HL-60 (cell line): ENCODE data around the gene TEX38.

ENCODE experiments used
- GABPA ChIP-seq: IDR thresholded peaks from 2 replicates; pipeline ENCODE4 v1.6.1; 2012; ENCODE audit warnings: low read depth
- TF ChIP-seq, protein P1 (sequence below): IDR thresholded peaks from 2 replicates; pipeline ENCODE4 v1.6.1; 2012; ENCODE audit warnings: low read depth; ENCODE audit not compliant: insufficient replicate concordance

DNA sequence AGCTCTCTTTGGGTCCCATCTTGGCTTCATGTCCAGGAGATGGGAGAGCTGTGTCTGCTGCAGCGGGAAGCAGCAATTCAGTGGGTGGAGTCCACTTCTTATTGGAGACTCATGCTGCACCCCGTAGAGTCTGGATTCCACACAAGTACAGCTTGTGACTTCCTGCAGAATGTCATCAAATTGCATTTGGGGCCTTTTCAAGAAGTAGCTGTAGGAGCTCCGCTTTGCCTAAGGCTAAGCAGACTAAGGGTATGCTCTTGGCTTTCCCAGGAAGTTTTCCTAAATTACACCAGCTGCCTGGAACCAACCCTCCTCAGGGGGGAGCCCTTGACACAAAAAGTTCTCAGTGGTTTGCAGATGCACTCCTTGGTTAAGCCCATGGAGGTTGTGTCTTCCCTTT is 49.3 kb upstream of the TEX38 start:
- TF ChIP-seq GABPA, result no peak
- TF ChIP-seq, protein P1, sequence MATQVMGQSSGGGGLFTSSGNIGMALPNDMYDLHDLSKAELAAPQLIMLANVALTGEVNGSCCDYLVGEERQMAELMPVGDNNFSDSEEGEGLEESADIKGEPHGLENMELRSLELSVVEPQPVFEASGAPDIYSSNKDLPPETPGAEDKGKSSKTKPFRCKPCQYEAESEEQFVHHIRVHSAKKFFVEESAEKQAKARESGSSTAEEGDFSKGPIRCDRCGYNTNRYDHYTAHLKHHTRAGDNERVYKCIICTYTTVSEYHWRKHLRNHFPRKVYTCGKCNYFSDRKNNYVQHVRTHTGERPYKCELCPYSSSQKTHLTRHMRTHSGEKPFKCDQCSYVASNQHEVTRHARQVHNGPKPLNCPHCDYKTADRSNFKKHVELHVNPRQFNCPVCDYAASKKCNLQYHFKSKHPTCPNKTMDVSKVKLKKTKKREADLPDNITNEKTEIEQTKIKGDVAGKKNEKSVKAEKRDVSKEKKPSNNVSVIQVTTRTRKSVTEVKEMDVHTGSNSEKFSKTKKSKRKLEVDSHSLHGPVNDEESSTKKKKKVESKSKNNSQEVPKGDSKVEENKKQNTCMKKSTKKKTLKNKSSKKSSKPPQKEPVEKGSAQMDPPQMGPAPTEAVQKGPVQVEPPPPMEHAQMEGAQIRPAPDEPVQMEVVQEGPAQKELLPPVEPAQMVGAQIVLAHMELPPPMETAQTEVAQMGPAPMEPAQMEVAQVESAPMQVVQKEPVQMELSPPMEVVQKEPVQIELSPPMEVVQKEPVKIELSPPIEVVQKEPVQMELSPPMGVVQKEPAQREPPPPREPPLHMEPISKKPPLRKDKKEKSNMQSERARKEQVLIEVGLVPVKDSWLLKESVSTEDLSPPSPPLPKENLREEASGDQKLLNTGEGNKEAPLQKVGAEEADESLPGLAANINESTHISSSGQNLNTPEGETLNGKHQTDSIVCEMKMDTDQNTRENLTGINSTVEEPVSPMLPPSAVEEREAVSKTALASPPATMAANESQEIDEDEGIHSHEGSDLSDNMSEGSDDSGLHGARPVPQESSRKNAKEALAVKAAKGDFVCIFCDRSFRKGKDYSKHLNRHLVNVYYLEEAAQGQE, result no peak
